ENCODE data around the gene ZNF460.

GRCh38 chr19:57342582-57342981 is 62.3 kb downstream of the ZNF460 start:
- no peak for TF ChIP-seq POLR2A (IDR thresholded peaks at IDR 0.05)
- TF ChIP-seq CTCF (IDR thresholded peaks at IDR 0.05 in 8 of 11, conservative IDR thresholded peaks at IDR 0.05 in 3 of 11), result no peak

All from spleen (tissue), 7 donors.